OCI-LY1 (cell line): ENCODE data around the gene APLN.

Experiments used
- H2AFZ ChIP-seq: fragments of 200-600 bp; sonication (generic), shearing (Covaris generic); 2 replicates; pipeline ENCODE4 v1.6.0; 2014; ENCODE audit warnings: antibody characterized with exemption, mild to moderate bottlenecking, low read length
- H3F3A ChIP-seq: fragments of 200-600 bp; sonication (generic), shearing (Covaris generic); 2 replicates; pipeline ENCODE4 v1.6.0; 2014; ENCODE audit warnings: mild to moderate bottlenecking, antibody characterized with exemption, low read length, moderate library complexity; ENCODE audit not compliant: insufficient read depth
- H3K27ac ChIP-seq: fragments of 200-600 bp; sonication (generic); 2 replicates; pipeline ENCODE4 v1.5.1; 2014; ENCODE audit warnings: low read length, mixed run types, mild to moderate bottlenecking, low read depth; ENCODE audit not compliant: poor library complexity, severe bottlenecking
- H3K27me3 ChIP-seq: fragments of 200-600 bp; sonication (generic); 2 replicates; pipeline ENCODE4 v1.6.0; 2014; ENCODE audit warnings: antibody characterized with exemption, mild to moderate bottlenecking, low read length, moderate library complexity; ENCODE audit not compliant: insufficient read depth
- H3K36me3 ChIP-seq: fragments of 200-600 bp; sonication (generic); 2 replicates; pipeline ENCODE4 v1.6.1; 2014; ENCODE audit warnings: mild to moderate bottlenecking, antibody characterized with exemption, low read length, moderate library complexity, mixed read lengths; ENCODE audit not compliant: insufficient read depth
- H3K4me1 ChIP-seq: fragments of 200-600 bp; sonication (generic); 2 replicates; pipeline ENCODE4 v1.5.1; 2014; ENCODE audit warnings: mild to moderate bottlenecking, low read length, moderate library complexity; ENCODE audit not compliant: insufficient read depth, severe bottlenecking
- H3K4me2 ChIP-seq: fragments of 200-600 bp; sonication (generic), shearing (Covaris generic); 2 replicates; pipeline ENCODE4 v1.6.1; 2014; ENCODE audit warnings: low read length
- H3K4me3 ChIP-seq: fragments of 200-600 bp; sonication (generic); 2 replicates; pipeline ENCODE4 v1.5.1; 2014; ENCODE audit warnings: low read length, low read depth, mild to moderate bottlenecking, mixed read lengths; ENCODE audit not compliant: poor library complexity, severe bottlenecking
- H3K79me2 ChIP-seq: fragments of 200-600 bp; shearing (Covaris generic); 2 replicates; pipeline ENCODE4 v1.6.1; 2016; ENCODE audit warnings: mixed run types, low read length, mixed read lengths; ENCODE audit not compliant: insufficient read depth
- H3K9ac ChIP-seq: fragments of 200-600 bp; sonication (generic), shearing (Covaris generic); 2 replicates; pipeline ENCODE4 v1.6.1; 2014; ENCODE audit warnings: mild to moderate bottlenecking, low read length, mixed read lengths
- H3K9me2 ChIP-seq: fragments of 200-600 bp; sonication (generic), shearing (Covaris generic); 2 replicates; pipeline ENCODE4 v1.6.1; 2014; ENCODE audit warnings: low read depth, mild to moderate bottlenecking, low read length, mixed read lengths
- H3K9me3 ChIP-seq: fragments of 200-600 bp; shearing (Covaris generic); 2 replicates; pipeline ENCODE4 v1.6.1; 2014; ENCODE audit warnings: low read length, mixed read lengths
- H4K20me1 ChIP-seq: fragments of 200-600 bp; sonication (generic), shearing (Covaris generic); 2 replicates; pipeline ENCODE4 v1.6.0; 2016; ENCODE audit warnings: mild to moderate bottlenecking, low read length; ENCODE audit not compliant: insufficient read depth
- EZH2 ChIP-seq: fragments of 200-600 bp; sonication (generic), shearing (Covaris generic); IDR thresholded peaks from 2 replicates; pipeline ENCODE4 v1.8.0; 2017; ENCODE audit warnings: borderline replicate concordance, mixed run types, mild to moderate bottlenecking, antibody characterized with exemption, low read length, moderate library complexity, mixed read lengths
- TF ChIP-seq, protein P1 (sequence below): fragments of 200-600 bp; sonication (generic), shearing (Covaris generic); IDR thresholded peaks from 2 replicates; pipeline ENCODE4 v1.5.1; 2017; ENCODE audit warnings: mild to moderate bottlenecking, antibody characterized with exemption, low read length, moderate library complexity, mixed read lengths

Gene APLN

DNA sequence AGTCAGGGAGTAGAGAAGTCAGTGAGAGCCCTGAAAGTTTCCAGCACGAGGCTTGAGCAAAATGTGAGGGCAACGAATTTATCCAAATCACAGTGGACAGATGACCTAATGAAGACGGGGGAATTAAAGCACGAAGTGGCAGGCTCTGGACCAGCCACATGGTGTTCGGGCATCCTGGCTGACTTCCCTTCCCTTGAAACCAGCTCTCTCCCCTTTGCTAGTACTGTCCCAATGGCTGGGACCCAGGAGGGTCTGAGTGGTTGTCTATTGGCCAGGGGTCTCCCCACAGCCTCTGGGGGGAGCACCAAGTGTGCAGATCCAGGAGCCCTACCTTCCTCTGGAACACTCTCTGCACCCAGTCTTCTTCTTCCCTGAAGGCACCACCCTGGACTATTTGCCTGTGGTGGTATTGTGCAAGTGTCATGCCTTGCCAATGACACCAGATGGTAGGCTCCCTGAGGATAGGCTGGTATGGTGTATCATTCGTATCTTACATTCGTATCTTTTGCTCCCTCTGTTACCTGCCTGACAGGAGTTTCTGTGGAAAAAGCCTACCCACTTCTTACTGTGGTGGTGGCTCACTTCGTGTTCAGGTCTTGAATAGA is 2.1 kb downstream of the APLN start:
- Histone ChIP-seq H4K20me1 (no peaks in the 10 kb centered on the region), H3K4me1 (peaks cover 11% of the 10 kb centered on the region), H3K4me2 (no peak overlapping the region), H3K9ac (no peak overlapping the region), H2AFZ (no peak overlapping the region), H3K27me3 (no peaks in the 10 kb centered on the region), H3K36me3 (no peaks in the 10 kb centered on the region), H3F3A (no peaks in the 10 kb centered on the region), H3K9me2 (no peaks in the 10 kb centered on the region), H3K4me3 (no peak overlapping the region), H3K27ac (no peak overlapping the region), H3K79me2 (no peaks in the 10 kb centered on the region), H3K9me3 (no peaks in the 10 kb centered on the region)
- no peak for TF ChIP-seq EZH2
- TF ChIP-seq, protein P1, sequence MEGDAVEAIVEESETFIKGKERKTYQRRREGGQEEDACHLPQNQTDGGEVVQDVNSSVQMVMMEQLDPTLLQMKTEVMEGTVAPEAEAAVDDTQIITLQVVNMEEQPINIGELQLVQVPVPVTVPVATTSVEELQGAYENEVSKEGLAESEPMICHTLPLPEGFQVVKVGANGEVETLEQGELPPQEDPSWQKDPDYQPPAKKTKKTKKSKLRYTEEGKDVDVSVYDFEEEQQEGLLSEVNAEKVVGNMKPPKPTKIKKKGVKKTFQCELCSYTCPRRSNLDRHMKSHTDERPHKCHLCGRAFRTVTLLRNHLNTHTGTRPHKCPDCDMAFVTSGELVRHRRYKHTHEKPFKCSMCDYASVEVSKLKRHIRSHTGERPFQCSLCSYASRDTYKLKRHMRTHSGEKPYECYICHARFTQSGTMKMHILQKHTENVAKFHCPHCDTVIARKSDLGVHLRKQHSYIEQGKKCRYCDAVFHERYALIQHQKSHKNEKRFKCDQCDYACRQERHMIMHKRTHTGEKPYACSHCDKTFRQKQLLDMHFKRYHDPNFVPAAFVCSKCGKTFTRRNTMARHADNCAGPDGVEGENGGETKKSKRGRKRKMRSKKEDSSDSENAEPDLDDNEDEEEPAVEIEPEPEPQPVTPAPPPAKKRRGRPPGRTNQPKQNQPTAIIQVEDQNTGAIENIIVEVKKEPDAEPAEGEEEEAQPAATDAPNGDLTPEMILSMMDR, result no peak

DNA sequence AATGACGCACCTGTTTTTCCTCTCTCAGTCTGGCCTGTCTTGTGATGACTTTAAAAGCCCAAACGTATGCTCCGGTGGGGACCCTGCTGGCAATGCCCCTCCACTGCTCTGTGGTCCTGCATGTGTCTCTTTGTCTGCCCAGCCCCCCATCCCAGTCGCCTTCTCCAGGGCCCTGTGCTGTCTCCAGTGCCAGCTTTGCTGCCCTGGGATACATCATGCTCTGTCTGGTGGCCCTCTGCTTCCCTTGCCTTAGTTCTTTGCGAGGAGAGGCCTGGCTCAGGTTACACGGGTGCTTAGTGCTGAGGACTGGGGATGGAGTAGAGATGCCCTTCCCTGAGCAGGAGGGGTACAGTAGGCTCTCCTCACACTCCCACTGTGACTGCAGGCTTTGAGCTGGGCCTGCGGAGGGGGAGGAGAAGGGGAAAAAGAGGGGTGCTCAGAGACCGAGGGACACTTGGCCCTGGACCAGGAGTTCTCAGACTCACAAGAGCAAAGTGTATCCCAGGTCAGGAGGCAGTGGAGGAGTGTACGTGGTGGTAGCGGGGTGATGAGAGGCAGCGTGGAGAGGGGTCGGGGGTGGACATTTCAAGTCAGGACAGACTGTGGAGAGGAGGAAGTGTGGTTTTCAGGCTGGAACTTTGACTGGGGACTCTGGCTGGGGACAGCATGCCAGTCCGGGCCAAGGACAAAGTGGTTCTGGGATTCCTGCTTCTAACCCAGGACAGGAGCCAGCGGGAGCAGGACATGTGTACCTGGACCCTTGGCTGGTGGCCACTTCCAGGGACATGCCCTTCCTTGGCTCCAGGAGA is 2.8 kb downstream of the APLN start:
- Histone ChIP-seq H3K9me3 (no peaks in the 10 kb centered on the region), H3F3A (no peaks in the 10 kb centered on the region), H3K27me3 (no peaks in the 10 kb centered on the region), H3K4me2 (no peak overlapping the region), H3K27ac (no peak overlapping the region), H4K20me1 (no peaks in the 10 kb centered on the region), H3K79me2 (no peaks in the 10 kb centered on the region), H2AFZ (no peak overlapping the region), H3K4me3 (no peak overlapping the region), H3K36me3 (no peaks in the 10 kb centered on the region), H3K9me2 (no peaks in the 10 kb centered on the region), H3K9ac (no peak overlapping the region), H3K4me1 (peaks cover 11% of the 10 kb centered on the region)
- TF ChIP-seq, protein P1, result no peak
- TF ChIP-seq EZH2, result no peak

DNA sequence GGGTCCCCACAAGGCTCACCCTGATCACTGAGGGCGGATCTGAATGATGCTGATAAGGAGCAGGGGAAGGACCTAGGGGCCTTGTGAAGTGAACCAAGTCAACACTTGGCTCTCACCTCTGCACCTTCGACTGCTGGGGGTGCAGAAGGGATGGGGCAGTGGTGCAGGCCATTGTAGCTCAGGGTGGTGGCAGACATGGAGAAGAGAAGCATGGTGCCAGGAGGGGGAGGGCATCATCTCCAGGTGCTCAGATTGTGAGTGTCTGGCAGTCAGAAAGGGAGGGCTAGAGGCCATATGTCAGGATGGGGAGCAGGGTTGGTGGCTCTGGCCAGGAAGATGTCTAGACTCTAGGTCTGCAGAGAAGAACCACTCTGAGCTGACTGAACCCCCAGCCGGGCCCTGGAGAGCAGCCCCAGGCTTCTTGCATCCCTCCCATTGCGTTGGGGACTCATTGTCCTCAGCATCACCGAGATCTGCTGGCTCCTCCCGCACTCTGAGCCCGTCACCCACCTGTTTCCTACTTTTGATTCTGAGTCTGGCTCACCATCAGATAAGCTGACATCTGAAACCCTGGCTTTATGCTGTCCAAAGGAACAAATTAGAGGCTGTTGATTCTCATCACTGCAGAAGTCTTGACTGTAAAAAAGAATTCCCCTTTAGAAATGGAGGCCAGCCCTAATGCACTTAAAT is 3.8 kb downstream of the APLN start:
- Histone ChIP-seq H3K27ac (no peak overlapping the region), H3K4me1 (peaks cover 11% of the 10 kb centered on the region), H2AFZ (no peak overlapping the region), H3F3A (no peaks in the 10 kb centered on the region), H3K4me2 (no peak overlapping the region), H4K20me1 (no peaks in the 10 kb centered on the region), H3K9ac (no peak overlapping the region), H3K9me3 (no peaks in the 10 kb centered on the region), H3K27me3 (no peaks in the 10 kb centered on the region), H3K79me2 (no peaks in the 10 kb centered on the region), H3K9me2 (no peaks in the 10 kb centered on the region), H3K36me3 (no peaks in the 10 kb centered on the region), H3K4me3 (no peak overlapping the region)
- no peak for TF ChIP-seq EZH2
- TF ChIP-seq, protein P1, result no peak
